Measurements from ENCODE around the gene FAAP100. TPM values are rescaled to one million over a fixed set of nuclear protein-coding genes. Genes with fewer than 3 reads are reported as not detected.

Gene FAAP100
- total RNA-seq, 1 experiment from 2014 or later: 54.7 TPM

- TF ChIP-seq ARID4B (CRISPR knock-in tag; IDR thresholded peaks at IDR 0.05; ENCODE audit: borderline replicate concordance) (no peak), RORB (CRISPR knock-in tag; IDR thresholded peaks at IDR 0.05) (no peak), GABPB1 (CRISPR knock-in tag; IDR thresholded peaks at IDR 0.05) (no peak), ZNF232 (CRISPR knock-in tag; IDR thresholded peaks at IDR 0.05) (no peak), PREB (CRISPR knock-in tag; IDR thresholded peaks at IDR 0.05; ENCODE audit: borderline replicate concordance) (no peak), AR (CRISPR knock-in tag; IDR thresholded peaks at IDR 0.05) (no peak), KAT7 (CRISPR knock-in tag; IDR thresholded peaks at IDR 0.05; ENCODE audit: borderline replicate concordance) (no peak), CTCF (IDR thresholded peaks at IDR 0.05) (no peak), CBFB (CRISPR knock-in tag; IDR thresholded peaks at IDR 0.05; ENCODE audit: low read depth) (no peak), CDX4 (CRISPR knock-in tag; IDR thresholded peaks at IDR 0.05; ENCODE audit: borderline replicate concordance) (no peak), TCF7 (CRISPR knock-in tag; IDR thresholded peaks at IDR 0.05; ENCODE audit: low read depth) (no peak), FOXP4 (CRISPR knock-in tag; IDR thresholded peaks at IDR 0.05) (no peak)
These were observed 27.1 kb upstream of the FAAP100 start (continued) for GRCh38 chr17:81579298-81579697.
